Measurements from ENCODE around the gene EFNA5.

GRCh38 chr5:107403228-107403953 lies 267.3 kb downstream of the EFNA5 start:
- TF ChIP-seq CTCF (IDR thresholded peaks at IDR 0.05) (no peak), POLR2AphosphoS5 (IDR thresholded peaks at IDR 0.05) (no peak), POLR2A (IDR thresholded peaks at IDR 0.05) (no peak)

Measured in prostate gland (tissue), 2 donors.